PFSK-1 (cell line): Measurements from ENCODE around the gene THBS4.

Experiments used
- FOXP2 ChIP-seq: optimal IDR thresholded peaks from 2 replicates; pipeline ENCODE3; 2011; ENCODE audit warnings: borderline replicate concordance, control low read depth, inconsistent platforms; ENCODE audit not compliant: insufficient read depth; ENCODE audit errors: extremely low read length, extremely low read depth
- POLR2AphosphoS5 ChIP-seq: IDR thresholded peaks from 2 replicates; pipeline ENCODE4 v1.6.1; 2012; ENCODE audit warnings: low read depth, mild to moderate bottlenecking, control low read depth, low read length, moderate library complexity
- SIN3A ChIP-seq: IDR thresholded peaks from 2 replicates; pipeline ENCODE4 v1.6.1; 2012; ENCODE audit warnings: mild to moderate bottlenecking, low read length, moderate library complexity, borderline replicate concordance; ENCODE audit not compliant: insufficient read depth
- TAF1 ChIP-seq: IDR thresholded peaks from 2 replicates; pipeline ENCODE4 v1.6.1; 2012; ENCODE audit warnings: low read length, control low read depth, borderline replicate concordance; ENCODE audit not compliant: insufficient read depth
- TF ChIP-seq, protein P1 (sequence below), 2 experiments: IDR thresholded peaks; 2 replicates each; pipeline versions ENCODE4 v1.6.1 to v1.8.0; 2011 to 2012; ENCODE audit warnings: low read depth in 2 of 2, low read length in 2 of 2, control low read depth in 1 of 2, inconsistent platforms in 1 of 2, mild to moderate bottlenecking in 1 of 2, moderate library complexity in 1 of 2; ENCODE audit not compliant: insufficient read depth in 1 of 2

The THBS4 gene

GRCh38 chr5:80116465-80116864 is 81.3 kb downstream of the THBS4 start:
- TF ChIP-seq POLR2AphosphoS5 = no peak
- no peak for TF ChIP-seq SIN3A
- TF ChIP-seq FOXP2 = no peak
- TF ChIP-seq, protein P1, sequence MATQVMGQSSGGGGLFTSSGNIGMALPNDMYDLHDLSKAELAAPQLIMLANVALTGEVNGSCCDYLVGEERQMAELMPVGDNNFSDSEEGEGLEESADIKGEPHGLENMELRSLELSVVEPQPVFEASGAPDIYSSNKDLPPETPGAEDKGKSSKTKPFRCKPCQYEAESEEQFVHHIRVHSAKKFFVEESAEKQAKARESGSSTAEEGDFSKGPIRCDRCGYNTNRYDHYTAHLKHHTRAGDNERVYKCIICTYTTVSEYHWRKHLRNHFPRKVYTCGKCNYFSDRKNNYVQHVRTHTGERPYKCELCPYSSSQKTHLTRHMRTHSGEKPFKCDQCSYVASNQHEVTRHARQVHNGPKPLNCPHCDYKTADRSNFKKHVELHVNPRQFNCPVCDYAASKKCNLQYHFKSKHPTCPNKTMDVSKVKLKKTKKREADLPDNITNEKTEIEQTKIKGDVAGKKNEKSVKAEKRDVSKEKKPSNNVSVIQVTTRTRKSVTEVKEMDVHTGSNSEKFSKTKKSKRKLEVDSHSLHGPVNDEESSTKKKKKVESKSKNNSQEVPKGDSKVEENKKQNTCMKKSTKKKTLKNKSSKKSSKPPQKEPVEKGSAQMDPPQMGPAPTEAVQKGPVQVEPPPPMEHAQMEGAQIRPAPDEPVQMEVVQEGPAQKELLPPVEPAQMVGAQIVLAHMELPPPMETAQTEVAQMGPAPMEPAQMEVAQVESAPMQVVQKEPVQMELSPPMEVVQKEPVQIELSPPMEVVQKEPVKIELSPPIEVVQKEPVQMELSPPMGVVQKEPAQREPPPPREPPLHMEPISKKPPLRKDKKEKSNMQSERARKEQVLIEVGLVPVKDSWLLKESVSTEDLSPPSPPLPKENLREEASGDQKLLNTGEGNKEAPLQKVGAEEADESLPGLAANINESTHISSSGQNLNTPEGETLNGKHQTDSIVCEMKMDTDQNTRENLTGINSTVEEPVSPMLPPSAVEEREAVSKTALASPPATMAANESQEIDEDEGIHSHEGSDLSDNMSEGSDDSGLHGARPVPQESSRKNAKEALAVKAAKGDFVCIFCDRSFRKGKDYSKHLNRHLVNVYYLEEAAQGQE (IDR thresholded peaks at IDR 0.05; ENCODE audit: insufficient read depth in 1 of 2, low read depth in 2 of 2, low read length in 2 of 2) = no peak
- no peak for TF ChIP-seq TAF1

- TF ChIP-seq TAF1 (no peak), FOXP2 (no peak), POLR2AphosphoS5 (no peak), SIN3A (no peak)
- TF ChIP-seq, protein P1 (IDR thresholded peaks at IDR 0.05; ENCODE audit: insufficient read depth in 1 of 2, low read depth in 2 of 2, low read length in 2 of 2) = no peak
Observed at GRCh38 chr5:80117446-80117845, 82.3 kb downstream of the THBS4 start.

DNA sequence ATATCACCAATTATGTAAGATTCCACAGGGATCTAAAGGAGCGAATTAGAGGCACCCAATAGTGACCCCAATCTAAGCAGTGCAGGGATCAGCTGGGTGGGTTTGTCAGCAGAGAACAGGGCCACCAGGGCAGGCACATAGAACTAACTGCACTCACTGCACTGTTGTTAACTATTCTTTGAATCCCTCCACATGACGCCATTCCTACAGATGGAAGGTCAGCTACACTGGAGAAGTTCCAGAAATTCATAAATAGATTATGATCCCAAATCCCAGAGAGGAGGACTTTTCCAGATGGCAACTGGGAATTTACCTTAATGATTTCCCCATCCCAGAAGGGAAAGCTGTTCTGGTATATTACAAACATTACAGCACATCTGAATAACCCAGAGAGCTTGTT is 84.2 kb downstream of the THBS4 start:
- TF ChIP-seq TAF1 (no peak), SIN3A (no peak), FOXP2 (no peak), POLR2AphosphoS5 (no peak)
- TF ChIP-seq, protein P1 (IDR thresholded peaks at IDR 0.05; ENCODE audit: insufficient read depth in 1 of 2, low read depth in 2 of 2, low read length in 2 of 2) = no peak

- TF ChIP-seq TAF1 (no peak), SIN3A (no peak), FOXP2 (no peak), POLR2AphosphoS5 (no peak)
- TF ChIP-seq, protein P1 (IDR thresholded peaks at IDR 0.05; ENCODE audit: insufficient read depth in 1 of 2, low read depth in 2 of 2, low read length in 2 of 2) = no peak
Observed at GRCh38 chr5:80122579-80122978, 87.4 kb downstream of the THBS4 start.
